H54 (cell line): ENCODE data around the gene MRC2.

Experiments
- DNase-seq: peaks from one replicate; pipeline ENCODE4 v3.0.0; 2011; ENCODE audit warnings: low spot score, mixed read lengths; ENCODE audit not compliant: insufficient read length
- FAIRE-seq: peaks from 3 replicates; lab custom pipeline; 2011; peaks lifted over from hg19 to GRCh38; lab: Jason Lieb, UNC
- POLR2A ChIP-seq: IDR thresholded peaks from 2 replicates; pipeline ENCODE4 v1.6.1; 2011; ENCODE audit warnings: low read depth, mild to moderate bottlenecking, low read length

The MRC2 gene

DNA sequence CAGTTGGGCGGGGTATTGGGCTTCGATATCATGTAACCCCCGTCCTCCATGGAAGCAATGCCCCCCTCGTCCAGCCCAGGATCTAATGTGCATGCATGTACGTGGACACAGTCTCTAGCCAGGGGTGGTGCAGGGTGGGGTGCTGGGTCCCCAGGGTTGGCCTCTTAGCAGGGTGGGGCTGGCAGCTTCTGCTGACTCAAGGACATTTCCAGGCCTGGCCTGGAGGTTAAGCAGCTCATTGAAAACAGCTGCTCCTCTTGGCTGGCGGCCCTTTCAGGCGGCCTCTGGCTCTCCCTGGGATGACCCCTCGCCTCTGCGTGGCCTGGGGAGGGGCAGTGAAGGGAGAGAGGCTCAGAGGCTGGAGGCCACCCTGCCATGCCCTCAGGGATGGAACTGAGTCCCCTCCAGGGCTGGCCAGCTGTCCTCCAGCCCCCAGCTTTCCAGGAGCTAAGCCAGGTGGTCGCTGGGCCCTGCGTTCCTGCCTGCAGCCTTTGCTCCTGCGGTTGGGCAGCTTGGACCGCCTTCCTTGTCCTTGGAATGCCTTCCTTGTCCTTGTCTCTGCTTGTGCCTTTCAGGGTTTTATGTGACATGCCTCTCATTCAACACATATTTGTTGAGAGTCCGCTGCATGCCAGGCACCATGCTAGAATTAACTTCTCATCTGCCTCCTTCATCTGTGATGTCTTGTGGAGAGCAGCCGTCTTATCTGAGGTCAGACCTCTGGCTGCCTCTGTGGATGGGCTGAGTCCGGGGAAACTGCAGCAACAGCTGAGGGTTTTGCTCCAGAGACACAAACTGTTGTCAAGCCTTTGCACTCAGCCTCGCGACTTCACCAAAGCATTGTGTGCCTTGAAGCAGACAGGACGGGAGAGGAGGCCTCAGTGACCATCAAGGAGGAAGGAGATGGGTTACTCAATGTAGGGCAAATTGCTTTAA is 26.6 kb downstream of the MRC2 start:
- no peak for TF ChIP-seq POLR2A
- DNase-seq, result no peak
- FAIRE-seq, result no peak

DNA sequence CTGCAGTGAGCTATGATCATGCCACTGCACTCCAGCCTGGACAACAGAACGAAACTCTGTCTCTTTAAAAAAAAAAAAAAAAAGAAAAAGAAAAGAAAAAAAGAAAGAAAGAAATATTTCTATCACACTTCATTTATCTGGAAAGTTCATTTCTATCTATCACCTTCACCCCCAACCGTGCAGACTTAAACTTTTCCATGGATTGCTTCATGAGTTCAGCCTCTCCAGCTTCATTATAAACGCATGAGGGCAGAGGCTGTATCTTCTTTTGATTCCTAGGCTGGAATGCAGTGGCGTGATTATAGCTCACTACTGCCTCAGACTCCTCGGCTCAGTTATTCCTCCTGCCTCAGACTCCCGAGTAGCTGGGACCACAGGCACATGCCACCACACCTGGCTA is 28.2 kb downstream of the MRC2 start:
- DNase-seq, result no peak
- no peak for FAIRE-seq
- no peak for TF ChIP-seq POLR2A

DNA sequence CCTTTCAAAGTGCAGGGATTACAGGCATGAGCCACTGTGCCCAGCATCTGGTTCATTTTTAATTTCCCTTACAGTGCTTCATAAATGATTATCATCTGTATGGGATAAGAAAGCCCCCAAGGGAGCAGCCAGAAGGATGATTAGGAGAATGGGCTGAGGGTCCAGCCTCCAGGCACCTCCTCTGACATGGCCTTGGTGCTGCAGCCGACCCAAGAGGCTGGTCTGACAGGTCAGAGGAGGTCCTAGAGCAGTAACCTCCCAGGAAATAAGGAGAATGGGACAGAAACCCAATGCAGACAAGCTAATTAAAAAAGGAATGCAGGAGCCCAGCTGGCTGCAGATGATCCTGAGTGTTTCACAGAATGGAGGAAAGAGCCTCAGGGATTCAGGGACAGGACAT is 29.0 kb downstream of the MRC2 start:
- no peak for FAIRE-seq
- no peak for TF ChIP-seq POLR2A
- no peak for DNase-seq

DNA sequence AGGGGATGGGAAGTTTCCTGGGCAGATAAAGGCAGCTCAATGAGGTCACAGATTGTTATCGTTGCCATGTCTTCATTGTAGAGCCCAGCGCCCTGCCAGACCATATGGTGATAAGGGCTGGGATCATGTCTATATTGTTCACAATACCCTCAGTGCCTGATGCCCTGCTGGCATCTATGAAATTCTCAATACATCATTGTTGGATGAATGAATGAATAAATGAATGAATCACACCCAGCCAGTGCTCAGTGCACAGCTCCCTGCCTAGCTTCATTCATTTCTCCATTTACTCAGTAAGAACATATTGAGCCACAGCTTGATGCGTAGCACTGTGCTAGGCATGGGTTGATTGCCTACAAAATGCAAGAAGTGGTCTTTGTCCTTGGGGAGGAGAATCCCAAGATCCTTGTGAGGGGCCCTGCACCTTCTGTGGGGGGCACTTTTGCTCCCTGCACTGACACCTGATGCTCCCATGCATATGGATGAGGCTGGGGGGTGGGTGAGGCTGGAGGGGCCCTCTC is 29.7 kb downstream of the MRC2 start:
- no peak for TF ChIP-seq POLR2A
- DNase-seq (no peak), FAIRE-seq (no peak)

DNA sequence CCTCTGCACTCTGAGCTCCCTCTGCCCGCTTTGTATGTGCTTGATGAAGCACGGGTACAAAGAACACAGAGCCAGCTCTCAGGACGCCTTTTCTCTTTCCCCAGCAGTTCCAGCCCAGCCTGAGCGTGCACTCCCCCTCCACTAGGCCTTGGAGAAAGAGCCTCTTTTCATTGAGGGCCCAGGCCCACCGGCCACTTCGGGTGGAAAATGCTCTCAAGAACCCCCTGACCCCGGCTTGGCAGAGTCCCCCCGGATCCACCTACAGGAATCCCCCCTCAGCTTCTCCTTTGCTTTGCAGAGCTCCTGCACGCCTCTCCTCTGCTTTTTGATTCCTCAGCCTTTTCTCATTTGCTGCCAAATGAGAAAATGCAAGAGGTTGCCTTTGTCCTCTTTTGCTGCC is 30.2 kb downstream of the MRC2 start:
- DNase-seq (no peak), FAIRE-seq (no peak)
- TF ChIP-seq POLR2A, result no peak

DNA sequence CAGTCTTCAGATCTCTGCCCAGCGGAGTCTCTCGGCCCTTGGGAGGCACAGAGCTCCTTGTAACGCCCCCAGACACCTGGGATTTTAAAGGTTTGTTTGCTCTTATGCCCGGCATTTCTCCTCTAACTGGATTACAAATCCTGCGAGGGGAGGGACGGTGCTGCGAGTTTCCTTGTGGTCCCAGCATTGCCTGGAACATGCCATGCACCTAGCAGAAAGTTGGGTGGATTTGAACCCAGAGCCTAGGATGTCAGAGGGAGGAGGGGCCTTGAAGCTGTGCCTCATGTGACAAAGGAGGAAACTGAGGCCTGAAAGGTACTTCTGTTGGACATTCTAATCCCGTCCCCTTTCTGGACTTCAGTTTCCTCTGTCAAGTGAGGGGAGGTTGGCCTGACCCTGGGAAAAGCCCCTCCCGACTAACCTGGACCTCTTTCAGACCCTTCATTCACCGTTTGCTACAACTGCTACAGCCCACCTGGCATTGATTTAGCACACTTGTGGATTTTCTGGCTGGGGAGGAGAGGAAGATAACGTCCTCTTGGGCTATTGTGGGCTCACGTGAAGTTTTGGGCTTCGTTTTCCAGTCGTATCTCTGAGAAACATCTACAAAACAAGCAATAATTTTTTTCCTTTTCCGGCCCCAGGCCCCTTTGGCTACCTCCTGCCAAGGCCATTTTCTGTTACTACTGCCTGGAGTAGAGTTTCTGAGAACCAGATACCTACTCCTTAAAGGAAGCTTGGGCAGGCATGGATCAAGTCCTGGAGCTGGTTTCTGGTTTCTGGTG is 30.9 kb downstream of the MRC2 start:
- DNase-seq, result no peak
- TF ChIP-seq POLR2A, result no peak
- FAIRE-seq, result no peak

DNA sequence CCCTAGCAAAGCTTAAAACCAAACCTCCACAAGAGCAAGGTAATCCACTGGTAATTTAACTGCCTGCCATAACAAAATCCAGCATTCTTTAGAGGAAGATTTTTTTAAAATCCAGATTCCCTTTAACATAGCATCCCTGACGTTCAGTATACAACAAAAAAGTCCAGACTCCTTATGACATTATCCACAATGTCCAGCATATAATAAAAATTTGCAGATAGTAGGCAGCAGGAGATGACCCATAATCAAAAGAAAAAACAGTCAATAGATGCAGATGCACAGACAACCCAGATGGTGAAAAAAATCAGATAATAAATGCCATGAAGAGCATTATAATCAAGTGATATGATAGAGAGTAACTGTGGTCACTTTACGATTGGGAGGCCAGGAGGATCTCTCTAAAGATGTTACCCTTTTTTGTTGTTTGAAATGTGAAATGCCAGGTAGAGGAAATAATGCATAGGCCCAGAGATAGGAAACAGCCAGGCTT is 33.2 kb downstream of the MRC2 start:
- no peak for FAIRE-seq
- no peak for TF ChIP-seq POLR2A
- DNase-seq, result no peak

DNA sequence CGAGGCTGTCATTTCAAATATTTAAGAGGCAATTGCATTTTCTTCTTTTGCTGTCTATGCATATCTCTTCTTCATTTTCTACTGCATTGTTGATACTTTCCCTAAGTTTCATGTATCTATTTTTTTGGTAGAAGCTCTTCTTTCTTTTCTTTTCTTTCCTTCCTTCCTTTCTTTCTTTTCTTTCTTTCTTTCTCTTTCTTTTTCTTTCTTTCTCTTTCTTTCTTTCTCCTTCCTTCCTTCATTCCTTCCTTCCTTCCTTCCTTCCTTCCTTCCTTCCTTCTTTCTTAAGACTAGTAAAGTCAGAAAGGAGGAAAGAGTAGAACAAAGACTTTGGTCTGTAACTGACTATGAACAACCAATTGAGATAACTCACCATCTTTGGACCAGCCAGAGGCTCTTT is 33.9 kb downstream of the MRC2 start:
- FAIRE-seq (no peak), DNase-seq (no peak)
- TF ChIP-seq POLR2A, result no peak

DNA sequence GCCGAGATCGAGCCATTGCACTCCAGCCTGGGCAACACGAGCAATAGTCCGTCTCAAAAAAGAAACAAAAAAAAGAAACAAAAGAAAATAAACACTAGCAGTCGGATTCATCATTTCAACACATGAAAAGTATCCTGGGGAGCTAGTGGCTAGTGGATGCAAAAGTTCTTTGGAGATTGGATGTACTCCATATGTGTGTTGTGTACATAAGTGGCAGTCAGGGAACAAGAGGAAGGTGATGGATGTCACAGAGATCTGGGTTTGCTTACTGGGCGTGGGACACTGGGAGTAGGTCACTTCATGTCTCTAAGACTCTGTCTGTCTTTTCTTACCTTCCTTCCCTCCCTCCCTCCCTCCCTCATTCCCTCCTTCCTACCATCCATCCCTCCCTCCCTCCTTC is 35.4 kb downstream of the MRC2 start:
- FAIRE-seq, result no peak

DNA sequence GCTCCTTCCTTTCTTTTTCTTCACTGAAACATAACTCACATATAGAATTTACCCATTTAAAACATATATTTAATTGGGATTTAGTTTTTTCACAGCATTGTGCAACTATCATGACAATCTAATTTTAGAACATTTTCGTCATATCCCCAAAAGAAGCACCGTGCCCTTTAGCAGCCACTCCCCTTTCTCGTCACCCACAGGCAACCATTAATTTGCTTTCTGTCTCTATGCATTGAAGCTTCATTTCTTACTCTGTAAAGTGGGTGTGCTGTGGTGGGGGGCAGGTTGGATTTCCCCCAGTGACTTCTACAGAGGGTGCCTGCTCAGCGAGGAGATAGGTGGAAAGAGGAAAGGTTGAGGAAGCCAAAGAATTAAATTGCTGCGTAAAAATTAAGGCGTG is 35.8 kb downstream of the MRC2 start:
- FAIRE-seq, result no peak
- TF ChIP-seq POLR2A, result no peak
- DNase-seq, result no peak

More for the DNA sequence above, 35.4 kb downstream of the MRC2 start:
- DNase-seq, result no peak
- TF ChIP-seq POLR2A, result no peak

DNA sequence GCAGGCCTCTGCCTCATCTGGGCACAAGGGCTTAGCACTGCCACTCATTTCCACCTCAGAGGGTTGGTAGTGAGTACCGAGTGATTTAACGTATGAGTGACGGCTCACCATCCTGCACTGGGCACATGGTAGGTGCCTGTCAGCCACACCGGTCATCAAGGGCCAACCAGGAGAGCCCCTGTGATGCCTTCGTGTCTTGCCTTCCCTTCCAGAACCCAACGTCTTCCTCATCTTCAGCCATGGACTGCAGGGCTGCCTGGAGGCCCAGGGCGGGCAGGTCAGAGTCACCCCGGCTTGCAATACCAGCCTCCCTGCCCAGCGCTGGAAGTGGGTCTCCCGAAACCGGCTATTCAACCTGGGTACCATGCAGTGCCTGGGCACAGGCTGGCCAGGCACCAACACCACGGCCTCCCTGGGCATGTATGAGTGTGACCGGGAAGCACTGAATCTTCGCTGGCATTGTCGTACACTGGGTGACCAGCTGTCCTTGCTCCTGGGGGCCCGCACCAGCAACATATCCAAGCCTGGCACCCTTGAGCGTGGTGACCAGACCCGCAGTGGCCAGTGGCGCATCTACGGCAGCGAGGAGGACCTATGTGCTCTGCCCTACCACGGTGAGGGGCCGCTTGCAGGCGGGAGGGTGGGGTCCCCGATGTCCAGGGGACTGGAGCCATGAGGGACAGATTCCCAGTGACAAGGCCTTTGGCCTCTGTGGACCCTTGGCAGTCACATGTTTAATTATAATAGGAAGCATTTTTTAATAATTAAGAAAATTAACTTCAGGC is 37.1 kb downstream of the MRC2 start:
- DNase-seq, result no peak
- FAIRE-seq, result no peak
- TF ChIP-seq POLR2A, result no peak

DNA sequence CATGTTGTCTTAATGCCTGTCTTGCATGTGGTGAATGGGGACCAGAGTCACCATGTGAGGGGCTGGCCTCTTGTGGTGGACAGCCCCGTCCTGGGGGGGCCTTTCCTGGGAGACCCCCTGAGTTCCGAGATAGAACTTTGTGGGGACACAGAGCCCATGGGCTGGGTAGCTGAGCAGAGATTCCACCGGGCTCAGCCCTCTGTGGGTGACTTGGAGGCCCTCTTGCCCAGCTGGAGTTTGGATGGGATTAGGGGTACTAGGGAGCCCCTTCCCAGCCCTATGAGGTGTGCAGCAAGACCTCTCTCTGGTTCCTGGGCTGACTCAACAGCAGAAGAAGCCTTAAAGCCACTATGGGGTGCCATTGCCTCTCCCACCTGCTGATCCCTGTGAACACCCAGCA is 38.1 kb downstream of the MRC2 start:
- TF ChIP-seq POLR2A, result no peak
- DNase-seq (no peak), FAIRE-seq (no peak)

DNA sequence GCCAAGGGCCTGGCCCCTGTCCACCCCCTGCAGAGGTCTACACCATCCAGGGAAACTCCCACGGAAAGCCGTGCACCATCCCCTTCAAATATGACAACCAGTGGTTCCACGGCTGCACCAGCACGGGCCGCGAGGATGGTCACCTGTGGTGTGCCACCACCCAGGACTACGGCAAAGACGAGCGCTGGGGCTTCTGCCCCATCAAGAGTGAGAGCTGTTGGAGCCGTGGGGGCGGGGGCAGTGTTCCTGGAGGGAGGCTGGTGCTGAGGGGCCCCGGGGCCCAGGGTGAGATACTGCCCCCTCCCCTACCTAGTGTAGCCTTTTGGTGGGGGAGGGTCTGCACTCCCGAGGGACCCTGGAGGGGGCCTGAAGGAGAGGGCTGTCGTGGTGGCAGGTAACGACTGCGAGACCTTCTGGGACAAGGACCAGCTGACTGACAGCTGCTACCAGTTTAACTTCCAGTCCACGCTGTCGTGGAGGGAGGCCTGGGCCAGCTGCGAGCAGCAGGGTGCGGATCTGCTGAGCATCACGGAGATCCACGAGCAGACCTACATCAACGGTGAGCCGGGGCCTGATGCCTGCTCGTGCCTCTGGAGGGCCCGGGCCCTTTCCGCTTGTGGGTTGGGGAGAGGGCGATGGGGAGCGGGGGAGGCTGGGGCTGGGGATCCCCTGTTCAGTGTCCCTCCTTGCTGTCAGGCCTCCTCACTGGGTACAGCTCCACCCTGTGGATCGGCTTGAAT is 38.8 kb downstream of the MRC2 start:
- DNase-seq (no peak), FAIRE-seq (no peak)
- no peak for TF ChIP-seq POLR2A
